ENCODE results near the gene RBM20.

The RBM20 gene

GRCh38 chr10:110790913-110791506 is 146.9 kb downstream of the RBM20 start:
- no peak for DNase-seq

GRCh38 chr10:110791541-110792073 is 147.5 kb downstream of the RBM20 start:
- DNase-seq, result no peak

GRCh38 chr10:110792476-110793125 is 148.5 kb downstream of the RBM20 start:
- no peak for DNase-seq

GRCh38 chr10:110793128-110793812 is 149.1 kb downstream of the RBM20 start:
- no peak for DNase-seq

GRCh38 chr10:110793886-110794285 is 149.8 kb downstream of the RBM20 start:
- DNase-seq, result no peak

GRCh38 chr10:110794808-110795207 is 150.7 kb downstream of the RBM20 start:
- DNase-seq, result no peak

GRCh38 chr10:110797416-110797815 is 153.3 kb downstream of the RBM20 start:
- DNase-seq, result no peak

GRCh38 chr10:110798340-110798739 is 154.2 kb downstream of the RBM20 start:
- DNase-seq, result no peak

- no peak for DNase-seq
Measured at GRCh38 chr10:110802090-110802489, 158.0 kb downstream of the RBM20 start.

GRCh38 chr10:110802551-110803238 is 158.6 kb downstream of the RBM20 start:
- DNase-seq, result peak; percentile 23

GRCh38 chr10:110803239-110803749 is 159.2 kb downstream of the RBM20 start:
- no peak for DNase-seq

GRCh38 chr10:110803830-110804338 is 159.7 kb downstream of the RBM20 start:
- DNase-seq, result peak; percentile 32

- DNase-seq, result no peak
Measured at GRCh38 chr10:110804376-110804775, 160.2 kb downstream of the RBM20 start.

GRCh38 chr10:110805292-110805691 is 161.2 kb downstream of the RBM20 start:
- DNase-seq, result no peak

- DNase-seq, result no peak
Measured at GRCh38 chr10:110806335-110806734, 162.2 kb downstream of the RBM20 start.

GRCh38 chr10:110808123-110808522 is 164.0 kb downstream of the RBM20 start:
- no peak for DNase-seq

- DNase-seq, result no peak
Measured at GRCh38 chr10:110808615-110809014, 164.5 kb downstream of the RBM20 start.

GRCh38 chr10:110810625-110811024 is 166.5 kb downstream of the RBM20 start:
- no peak for DNase-seq

- DNase-seq, result no peak
Measured at GRCh38 chr10:110811791-110812581, 167.8 kb downstream of the RBM20 start.

- DNase-seq, result no peak
Measured at GRCh38 chr10:110812583-110812982, 168.4 kb downstream of the RBM20 start.

GRCh38 chr10:110813743-110814472 is 169.8 kb downstream of the RBM20 start:
- no peak for DNase-seq
